Measurements from ENCODE around the gene HEXA. TPM values are rescaled to one million over a fixed set of nuclear protein-coding genes. Genes with fewer than 3 reads are reported as not detected.

The HEXA gene
- 35.2 and 60.7 TPM in 2 replicates for total RNA-seq

GRCh38 chr15:72375846-72376581 lies at the start of gene HEXA:
Gene HEXA, minus strand, starts transcription at chr15:72376014. Its CDS starts 42 bp downstream, at chr15:72375972.

GRCh38 chr15:72397796-72398588 lies 22.2 kb upstream of the HEXA start, which contains the start of gene TMEM202:
Gene TMEM202, plus strand, starts transcription at chr15:72398305. Its CDS starts 22 bp downstream, at chr15:72398327.

GRCh38 chr15:72319985-72320671 lies 55.7 kb downstream of the HEXA start, which contains the start of gene CELF6:
Gene CELF6, minus strand, starts transcription at chr15:72320157. Its CDS starts 283 bp downstream, at chr15:72319874.

Other genes starting within 250 kb of the HEXA start
- 1.9 and 9.0 TPM in 2 replicates for gene GRAMD2A, start 178.2 kb downstream of the HEXA start, total RNA-seq
- gene PKM, start 144.8 kb downstream of the HEXA start, total RNA-seq, result 1,386 and 1,957 TPM in 2 replicates
- gene PARP6, start 103.5 kb downstream of the HEXA start, total RNA-seq, result 20.9 and 22.9 TPM in 2 replicates
- gene CELF6, start 55.9 kb downstream of the HEXA start, total RNA-seq, result 0.21 and 0.24 TPM in 2 replicates
- gene TMEM202, start 22.3 kb upstream of the HEXA start, total RNA-seq, result not detected in 2 replicates
- gene ARIH1, start 98.3 kb upstream of the HEXA start, total RNA-seq, result 28.2 and 28.3 TPM in 2 replicates